ENCODE measurements around the gene PEF1. TPM values are rescaled to one million over a fixed set of nuclear protein-coding genes. Genes with fewer than 3 reads are reported as not detected.

Gene PEF1
- total RNA-seq, 2 donors from 2014 or later = 42.9 to 66.8 TPM

DNA sequence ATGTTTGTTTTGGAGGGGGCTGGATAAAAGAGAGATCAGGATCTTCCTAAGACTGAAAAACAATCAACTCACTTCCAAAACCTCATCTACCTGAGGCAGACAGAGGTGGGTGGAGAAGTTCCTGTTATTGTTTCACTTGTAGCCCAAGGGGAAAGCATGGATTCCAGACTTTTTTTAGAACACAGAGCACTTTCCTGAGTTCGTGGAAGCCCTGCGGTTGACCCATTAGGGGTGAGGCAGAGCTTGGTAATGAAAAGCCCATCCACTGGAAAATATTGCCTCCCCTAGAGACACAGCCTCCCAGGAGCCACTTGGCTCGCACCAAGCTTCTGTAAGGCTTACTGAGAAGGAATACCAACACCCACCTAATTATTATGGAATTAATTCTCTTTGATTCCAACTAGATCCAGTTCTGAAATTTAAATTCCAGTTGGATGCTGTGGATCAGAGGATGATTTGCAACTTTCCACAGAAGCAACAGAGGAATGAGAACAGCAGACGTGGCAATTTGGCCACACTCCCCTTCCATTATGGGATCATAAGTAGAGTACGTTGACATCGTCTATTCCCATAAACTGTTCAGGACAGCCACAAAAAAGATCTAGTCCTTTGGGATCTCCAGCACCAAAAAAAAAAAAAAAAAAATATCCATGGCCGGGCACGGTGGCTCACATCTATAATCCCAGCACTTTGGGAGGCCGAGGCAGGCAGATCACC, 4.1 kb upstream of the PEF1 start:
- Histone ChIP-seq H3K27ac (peak overlapping the region; percentile 48 to 51), H3K27me3 (no peaks in the 10 kb centered on the region), H3K4me1 (peaks cover 0 to 39% of the 10 kb centered on the region in 2 donors), H3K9me3 (no peaks in the 10 kb centered on the region), H3K36me3 (peaks cover 10% of the 10 kb centered on the region), H3K4me3 (no peak overlapping the region)
- TF ChIP-seq, protein P1, sequence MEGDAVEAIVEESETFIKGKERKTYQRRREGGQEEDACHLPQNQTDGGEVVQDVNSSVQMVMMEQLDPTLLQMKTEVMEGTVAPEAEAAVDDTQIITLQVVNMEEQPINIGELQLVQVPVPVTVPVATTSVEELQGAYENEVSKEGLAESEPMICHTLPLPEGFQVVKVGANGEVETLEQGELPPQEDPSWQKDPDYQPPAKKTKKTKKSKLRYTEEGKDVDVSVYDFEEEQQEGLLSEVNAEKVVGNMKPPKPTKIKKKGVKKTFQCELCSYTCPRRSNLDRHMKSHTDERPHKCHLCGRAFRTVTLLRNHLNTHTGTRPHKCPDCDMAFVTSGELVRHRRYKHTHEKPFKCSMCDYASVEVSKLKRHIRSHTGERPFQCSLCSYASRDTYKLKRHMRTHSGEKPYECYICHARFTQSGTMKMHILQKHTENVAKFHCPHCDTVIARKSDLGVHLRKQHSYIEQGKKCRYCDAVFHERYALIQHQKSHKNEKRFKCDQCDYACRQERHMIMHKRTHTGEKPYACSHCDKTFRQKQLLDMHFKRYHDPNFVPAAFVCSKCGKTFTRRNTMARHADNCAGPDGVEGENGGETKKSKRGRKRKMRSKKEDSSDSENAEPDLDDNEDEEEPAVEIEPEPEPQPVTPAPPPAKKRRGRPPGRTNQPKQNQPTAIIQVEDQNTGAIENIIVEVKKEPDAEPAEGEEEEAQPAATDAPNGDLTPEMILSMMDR (IDR thresholded peaks at IDR 0.05) = no peak
- no peak for DNase-seq (ENCODE audit: low spot score)

DNA sequence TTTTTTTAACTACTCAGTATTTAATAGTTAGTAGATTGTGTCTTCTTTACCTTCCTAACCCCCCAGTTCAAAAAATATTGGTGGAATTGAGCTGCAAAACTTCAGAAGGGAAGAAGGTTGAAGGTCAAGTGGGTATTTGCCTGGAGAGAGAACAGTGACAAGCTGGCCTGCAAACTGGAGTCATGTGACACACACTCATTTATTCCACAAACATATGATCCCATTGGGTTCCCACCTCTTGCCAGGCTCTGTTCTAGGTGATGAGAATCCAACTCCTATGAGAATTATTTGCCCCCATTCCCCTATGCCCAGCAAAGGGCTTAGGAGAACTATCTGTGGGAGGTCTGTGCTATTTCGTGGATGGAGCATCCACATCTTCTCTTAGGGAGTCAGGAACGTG, 3.5 kb upstream of the PEF1 start:
- DNase-seq (ENCODE audit: low spot score) = no peak
- peaks cover 4% of the 10 kb centered on the region for H3K36me3 ChIP-seq
- TF ChIP-seq, protein P1 (IDR thresholded peaks at IDR 0.05) = no peak
- H3K27me3 ChIP-seq = no peaks in the 10 kb centered on the region
- H3K4me1 ChIP-seq = peaks cover 0 to 45% of the 10 kb centered on the region in 2 donors
- peak overlapping the region; percentile 48 to 51 for H3K27ac ChIP-seq
- H3K9me3 ChIP-seq = no peaks in the 10 kb centered on the region
- H3K4me3 ChIP-seq = no peak overlapping the region

DNA sequence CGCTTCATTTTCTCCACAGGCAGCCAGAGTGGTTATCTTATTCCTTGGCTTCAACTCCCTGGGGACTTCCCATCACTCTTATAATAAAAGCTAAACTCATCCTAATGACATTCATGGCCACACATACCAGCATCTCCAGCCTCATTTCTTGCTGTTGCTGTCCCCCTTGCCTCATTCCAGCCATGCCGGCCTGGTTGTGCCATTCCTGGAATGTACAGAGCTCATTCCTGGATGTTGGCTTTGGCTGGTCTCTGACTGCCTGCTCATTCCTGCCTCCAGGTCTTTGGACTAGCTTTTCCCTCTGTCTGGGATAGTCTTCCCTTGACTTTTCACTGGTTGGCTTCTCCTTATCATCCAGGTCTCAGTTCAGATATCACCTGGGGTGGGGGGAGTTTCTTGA, 2.4 kb upstream of the PEF1 start:
- DNase-seq (ENCODE audit: low spot score) = no peak
- no peaks in the 10 kb centered on the region for H3K36me3 ChIP-seq
- H3K27me3 ChIP-seq = no peaks in the 10 kb centered on the region
- H3K4me1 ChIP-seq = peaks cover 0 to 55% of the 10 kb centered on the region in 2 donors
- TF ChIP-seq, protein P1 (IDR thresholded peaks at IDR 0.05) = no peak
- H3K27ac ChIP-seq = no peak overlapping the region
- no peak overlapping the region for H3K4me3 ChIP-seq
- no peaks in the 10 kb centered on the region for H3K9me3 ChIP-seq

DNA sequence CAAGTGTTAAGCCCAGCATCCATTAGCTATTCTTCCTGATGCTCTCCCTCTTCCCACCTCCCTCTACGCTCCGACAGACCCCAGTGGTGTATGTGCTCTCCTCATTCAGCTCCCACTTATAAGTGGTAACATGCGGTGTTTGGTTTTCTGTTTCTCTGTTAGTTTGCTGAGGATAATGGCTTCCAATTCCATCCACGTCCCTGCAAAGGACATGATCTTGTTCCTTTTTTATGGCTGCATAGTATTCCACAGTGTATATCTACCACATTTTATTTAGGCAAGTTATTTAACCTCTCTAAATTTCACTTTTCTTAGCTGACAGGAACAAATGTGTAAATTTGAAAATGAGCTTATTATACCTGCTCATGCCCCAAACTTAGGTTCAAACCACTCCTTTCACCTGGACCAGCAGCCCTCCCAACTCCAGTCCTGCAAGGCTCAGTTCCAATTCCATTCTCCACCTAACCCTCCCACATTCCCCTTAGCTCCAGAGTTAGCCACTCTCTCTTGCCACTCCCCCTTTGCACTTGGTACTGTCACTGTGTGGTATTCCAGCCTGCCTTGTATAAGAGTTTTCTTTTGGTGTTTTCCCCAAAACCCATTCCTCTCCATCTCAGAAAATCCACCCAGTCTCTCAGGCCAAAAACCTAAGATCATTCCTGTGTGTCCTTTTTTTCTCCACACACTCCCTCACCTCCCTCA, 1.7 kb upstream of the PEF1 start:
- no peaks in the 10 kb centered on the region for H3K27me3 ChIP-seq
- no peak overlapping the region for H3K4me3 ChIP-seq
- DNase-seq (ENCODE audit: low spot score) = no peak
- no peak overlapping the region for H3K27ac ChIP-seq
- H3K4me1 ChIP-seq = peaks cover 0 to 61% of the 10 kb centered on the region in 2 donors
- TF ChIP-seq, protein P1 (IDR thresholded peaks at IDR 0.05) = no peak
- H3K9me3 ChIP-seq = no peaks in the 10 kb centered on the region
- no peaks in the 10 kb centered on the region for H3K36me3 ChIP-seq

DNA sequence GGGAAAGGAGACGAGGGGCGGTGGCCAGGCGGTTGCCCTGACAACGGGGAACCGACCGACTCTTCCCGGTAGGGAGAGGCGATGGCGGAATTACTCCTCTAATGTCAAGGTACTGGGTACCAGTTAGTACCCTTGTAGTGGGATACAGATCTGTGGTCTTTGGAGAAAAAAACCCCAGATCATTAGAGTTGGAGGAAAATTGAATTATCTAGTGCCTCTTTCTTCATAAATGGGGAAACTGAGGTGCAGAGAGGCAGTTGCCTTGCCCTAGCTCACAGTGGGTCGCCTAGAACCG, 545 bp upstream of the PEF1 start:
- TF ChIP-seq, protein P1 (IDR thresholded peaks at IDR 0.05) = no peak
- DNase-seq (ENCODE audit: low spot score) = no peak
- H3K27ac ChIP-seq = peak overlapping the region; percentile 99
- no peaks in the 10 kb centered on the region for H3K36me3 ChIP-seq
- H3K9me3 ChIP-seq = no peaks in the 10 kb centered on the region
- H3K4me1 ChIP-seq = peaks cover 0 to 61% of the 10 kb centered on the region in 2 donors
- no peaks in the 10 kb centered on the region for H3K27me3 ChIP-seq
- peak overlapping the region; percentile 86 to 99 for H3K4me3 ChIP-seq

All from right atrium auricular region (tissue), 2 donors.